Stimulated activated memory B cell treated with anti-CD40 and anti-IgM and Interleukin-4, amounts not matched to agents 10 μg/mL and 1 μg/mL and 100 μg/mL, for 72 hours (primary cell): ENCODE measurements around the gene CLDN6.

ENCODE experiments used
- ATAC-seq: fragments of 150-1000 bp; cut with Tn5 transposase; 2 replicates; pipeline ENCODE4 v1.10.0; 2021
- H3K27ac Mint-ChIP-seq: one replicate; pipeline ENCODE4 v1.8.0; 2022; ENCODE audit warnings: mild to moderate bottlenecking, mixed read lengths
- H3K27me3 Mint-ChIP-seq: one replicate; pipeline ENCODE4 v1.8.0; 2022; ENCODE audit warnings: mixed read lengths
- H3K36me3 Mint-ChIP-seq: one replicate; pipeline ENCODE4 v1.8.0; 2022; ENCODE audit warnings: mixed read lengths
- H3K4me1 Mint-ChIP-seq: one replicate; pipeline ENCODE4 v1.8.0; 2022; ENCODE audit warnings: mixed read lengths
- H3K4me3 Mint-ChIP-seq: one replicate; pipeline ENCODE4 v1.8.0; 2022; ENCODE audit warnings: mild to moderate bottlenecking, moderate library complexity, mixed read lengths
- H3K9me3 Mint-ChIP-seq: one replicate; pipeline ENCODE4 v1.8.0; 2022; ENCODE audit warnings: mixed read lengths

The CLDN6 gene

GRCh38 chr16:2969545-2970521, 48.1 kb downstream of the CLDN6 start:
- Mint-ChIP-seq H3K9me3 (no peaks in the 10 kb centered on the region), H3K27ac (no peak overlapping the region), H3K4me1 (peaks cover 40% of the 10 kb centered on the region), H3K27me3 (peaks cover 40% of the 10 kb centered on the region), H3K4me3 (peak overlapping the region; percentile 68), H3K36me3 (peaks cover 11% of the 10 kb centered on the region)
- peak; percentile 43 for ATAC-seq

DNA sequence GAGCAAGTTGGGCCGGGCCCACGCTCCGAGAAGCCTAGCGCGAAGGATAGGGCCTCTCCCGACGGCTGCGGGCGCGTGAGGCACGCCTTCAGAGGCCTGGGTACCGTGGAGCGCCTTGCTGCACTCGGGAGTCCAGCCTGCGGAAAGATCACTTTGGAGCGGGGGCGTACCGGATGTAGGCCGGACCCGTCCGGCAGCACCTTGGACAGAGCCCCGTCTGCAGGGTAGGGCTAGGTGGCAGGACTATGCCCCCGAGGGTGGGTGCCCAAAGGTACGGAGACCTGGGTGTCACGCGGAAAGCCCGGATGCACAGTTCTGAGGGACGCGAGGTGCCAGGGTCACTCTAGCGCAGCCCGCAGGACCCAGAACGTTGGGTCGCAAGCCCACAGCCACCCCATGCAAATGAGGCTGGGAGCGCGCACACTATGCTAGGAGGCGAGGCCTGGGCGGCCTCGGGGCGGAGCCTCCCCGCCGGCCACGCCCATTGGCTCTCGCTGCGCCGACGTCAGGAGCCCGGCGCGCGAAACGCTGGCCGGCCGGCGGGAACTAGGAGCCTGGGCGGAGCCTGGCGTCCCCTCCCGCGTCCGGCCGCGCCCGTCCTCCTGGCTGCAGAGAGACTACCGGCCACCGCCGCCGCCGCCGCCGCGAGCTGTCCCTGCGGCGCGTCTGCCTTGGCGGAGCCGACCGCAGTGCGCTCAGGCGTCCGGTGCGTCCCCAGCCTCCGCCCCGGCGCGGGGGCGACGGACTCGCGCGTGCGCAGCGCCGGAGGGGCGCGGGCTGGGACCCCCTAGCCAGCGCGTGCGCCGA, 49.0 kb downstream of the CLDN6 start, which contains the start of gene PAQR4:
TSS of gene PAQR4 (plus strand) at position 611 of the 807 bp plus-strand sequence. CDS start 327 bp downstream, outside the sequence.
- Mint-ChIP-seq H3K36me3 (peaks cover 11% of the 10 kb centered on the region), H3K27ac (no peak within 1 kb of the TSS), H3K27me3 (peaks cover 49% of the 10 kb centered on the region), H3K4me3 (peak within 1 kb of the TSS; percentile 72), H3K9me3 (no peaks in the 10 kb centered on the region), H3K4me1 (peaks cover 46% of the 10 kb centered on the region)
- peak; percentile 91 for ATAC-seq

DNA sequence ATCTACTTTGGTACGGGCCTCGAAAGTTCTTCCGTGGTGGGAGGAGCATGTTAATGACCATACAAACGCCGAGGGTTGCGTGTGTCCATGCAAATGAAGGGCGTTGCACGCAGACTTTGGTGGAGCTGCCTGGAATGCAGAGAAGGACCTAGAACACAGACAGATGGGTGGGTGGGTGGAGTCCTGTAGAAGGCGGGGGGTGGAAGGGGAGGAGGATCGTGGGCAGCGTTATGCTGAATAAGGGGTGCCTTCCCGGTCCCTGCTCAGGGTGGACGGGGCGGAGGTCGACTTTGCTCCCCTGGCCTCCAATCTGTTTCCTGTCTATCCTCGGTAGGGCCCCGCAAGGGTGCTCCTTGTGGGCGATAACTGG, 49.6 kb downstream of the CLDN6 start:
- peak overlapping the region; percentile 72 for H3K4me3 Mint-ChIP-seq
- ATAC-seq: no peak
- H3K27me3 Mint-ChIP-seq: peaks cover 55% of the 10 kb centered on the region
- peaks cover 11% of the 10 kb centered on the region for H3K36me3 Mint-ChIP-seq
- H3K27ac Mint-ChIP-seq: no peak overlapping the region
- peaks cover 52% of the 10 kb centered on the region for H3K4me1 Mint-ChIP-seq
- H3K9me3 Mint-ChIP-seq: no peaks in the 10 kb centered on the region

DNA sequence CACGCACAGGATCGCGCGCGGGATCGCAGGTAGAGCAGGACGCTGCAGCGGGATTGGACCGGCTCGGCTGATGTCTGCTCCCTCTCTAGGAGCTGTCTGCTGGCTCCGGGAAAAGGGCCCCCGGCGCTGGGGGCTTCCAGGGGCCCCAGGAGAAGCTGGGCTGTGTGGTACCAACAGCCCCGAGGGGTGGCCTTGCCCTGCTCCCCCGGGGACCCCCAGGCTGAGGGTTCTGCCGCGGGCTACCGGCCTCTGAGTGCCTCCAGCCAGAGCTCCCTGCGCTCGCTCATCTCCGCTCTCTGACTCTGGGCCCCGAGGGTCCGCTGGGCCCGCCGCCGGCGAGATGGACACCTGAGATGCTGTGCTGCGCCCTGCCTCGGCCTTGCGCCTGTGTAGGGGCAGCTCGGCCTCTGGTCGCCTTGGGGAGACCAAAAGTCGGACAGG, 50.2 kb downstream of the CLDN6 start:
- no peaks in the 10 kb centered on the region for H3K9me3 Mint-ChIP-seq
- no peak for ATAC-seq
- H3K36me3 Mint-ChIP-seq: peaks cover 10% of the 10 kb centered on the region
- no peak overlapping the region for H3K27ac Mint-ChIP-seq
- peak overlapping the region; percentile 72 for H3K4me3 Mint-ChIP-seq
- H3K27me3 Mint-ChIP-seq: peaks cover 57% of the 10 kb centered on the region
- H3K4me1 Mint-ChIP-seq: peaks cover 56% of the 10 kb centered on the region

GRCh38 chr16:2967211-2967631, 50.8 kb downstream of the CLDN6 start:
- H3K4me1 Mint-ChIP-seq: peaks cover 59% of the 10 kb centered on the region
- no peak overlapping the region for H3K27ac Mint-ChIP-seq
- peaks cover 5% of the 10 kb centered on the region for H3K36me3 Mint-ChIP-seq
- H3K4me3 Mint-ChIP-seq: no peak overlapping the region
- H3K9me3 Mint-ChIP-seq: no peaks in the 10 kb centered on the region
- H3K27me3 Mint-ChIP-seq: peaks cover 57% of the 10 kb centered on the region
- ATAC-seq: no peak

DNA sequence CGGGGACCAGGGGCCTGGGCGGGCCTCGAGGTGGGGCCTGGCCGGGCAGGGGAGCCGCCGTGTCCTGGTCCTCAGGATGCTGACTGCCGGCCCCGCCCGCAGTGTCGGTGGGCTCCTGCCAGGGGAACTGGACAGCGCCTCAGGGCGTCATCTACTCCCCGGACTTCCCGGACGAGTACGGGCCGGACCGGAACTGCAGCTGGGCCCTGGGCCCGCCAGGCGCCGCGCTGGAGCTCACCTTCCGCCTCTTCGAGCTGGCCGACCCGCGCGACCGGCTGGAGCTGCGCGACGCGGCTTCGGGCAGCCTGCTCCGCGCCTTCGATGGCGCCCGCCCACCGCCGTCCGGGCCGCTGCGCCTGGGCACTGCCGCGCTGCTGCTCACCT, 51.2 kb downstream of the CLDN6 start:
- H3K36me3 Mint-ChIP-seq: peaks cover under 1% of the 10 kb centered on the region
- no peak for ATAC-seq
- peaks cover 57% of the 10 kb centered on the region for H3K27me3 Mint-ChIP-seq
- H3K4me1 Mint-ChIP-seq: peaks cover 59% of the 10 kb centered on the region
- no peak overlapping the region for H3K27ac Mint-ChIP-seq
- no peak overlapping the region for H3K4me3 Mint-ChIP-seq
- H3K9me3 Mint-ChIP-seq: no peaks in the 10 kb centered on the region

- ATAC-seq: no peak
- no peak overlapping the region for H3K27ac Mint-ChIP-seq
- H3K36me3 Mint-ChIP-seq: no peaks in the 10 kb centered on the region
- peaks cover 62% of the 10 kb centered on the region for H3K4me1 Mint-ChIP-seq
- H3K9me3 Mint-ChIP-seq: no peaks in the 10 kb centered on the region
- H3K27me3 Mint-ChIP-seq: peaks cover 57% of the 10 kb centered on the region
- no peak overlapping the region for H3K4me3 Mint-ChIP-seq
Measured at GRCh38 chr16:2966043-2966807, 51.8 kb downstream of the CLDN6 start.
